Left ventricle myocardium inferior (tissue), 1 donor: ENCODE data around the gene GBP7. TPM values are rescaled to one million over a fixed set of nuclear protein-coding genes. Genes with fewer than 3 reads are reported as not detected.

Experiments used
- DNase-seq: peaks from one replicate; pipeline ENCODE4 v3.0.0-alpha.2; 2020
- H3K27ac ChIP-seq: fragments of 200-600 bp; replicated peaks from 2 replicates; pipeline ENCODE4 v1.8.0; 2021
- H3K27me3 ChIP-seq: fragments of 200-600 bp; 2 replicates; pipeline ENCODE4 v1.8.0; 2021; ENCODE audit warnings: low read depth
- H3K36me3 ChIP-seq: fragments of 200-600 bp; 2 replicates; pipeline ENCODE4 v1.8.0; 2021
- H3K4me1 ChIP-seq: fragments of 200-600 bp; 2 replicates; pipeline ENCODE4 v1.8.0; 2021
- H3K4me3 ChIP-seq: fragments of 200-600 bp; 2 replicates; pipeline ENCODE4 v1.8.0; 2021; ENCODE audit warnings: mild to moderate bottlenecking, moderate library complexity
- H3K9me3 ChIP-seq: fragments of 200-600 bp; replicated peaks from 2 replicates; pipeline ENCODE4 v1.8.0; 2021
- CTCF ChIP-seq: fragments of 200-600 bp; IDR thresholded peaks from 2 replicates; pipeline ENCODE4 v1.8.0; 2021; ENCODE audit warnings: antibody characterized with exemption, mild to moderate bottlenecking, borderline replicate concordance
- intact Hi-C: fragments of 100-400 bp; cut with micrococcal nuclease; formaldehyde crosslinking; loops from one replicate; pipeline ENCODE4 v1.11.0; 2022
- total RNA-seq: library from RNA; stranded (reverse); fragmentation: NEBNext Ultra II Directional; extraction: Animal tissue kit (Norgen Biotek cat#: 25700); gene quantifications from one replicate; pipeline ENCODE4 v1.2.1, GENCODE V29; 2021
- donor health status: DM: no; HTN: yes; CAD: no; lungs with severe emphysema.

Gene GBP7
- total RNA-seq, 1 donor from 2014 or later: 0.11 TPM

GRCh38 chr1:89104687-89105086 lies 71.1 kb downstream of the GBP7 start:
- no peak for TF ChIP-seq CTCF
- Histone ChIP-seq H3K27ac (no peak overlapping the region), H3K27me3 (no peaks in the 10 kb centered on the region), H3K9me3 (peaks cover 3% of the 10 kb centered on the region), H3K4me3 (no peak overlapping the region), H3K4me1 (no peaks in the 10 kb centered on the region), H3K36me3 (peaks cover 48% of the 10 kb centered on the region)
- intact Hi-C loops: no loop called here
- DNase-seq: no peak

GRCh38 chr1:89104147-89104546 lies 71.7 kb downstream of the GBP7 start:
- Histone ChIP-seq H3K27me3 (no peaks in the 10 kb centered on the region), H3K36me3 (peaks cover 42% of the 10 kb centered on the region), H3K4me1 (no peaks in the 10 kb centered on the region), H3K9me3 (peaks cover 3% of the 10 kb centered on the region), H3K27ac (no peak overlapping the region), H3K4me3 (no peak overlapping the region)
- intact Hi-C loops: no loop called here
- no peak for TF ChIP-seq CTCF
- no peak for DNase-seq

GRCh38 chr1:89102021-89102420 lies 73.8 kb downstream of the GBP7 start:
- no peak for DNase-seq
- Histone ChIP-seq H3K36me3 (peaks cover 23% of the 10 kb centered on the region), H3K4me1 (no peaks in the 10 kb centered on the region), H3K9me3 (peaks cover 3% of the 10 kb centered on the region), H3K27ac (no peak overlapping the region), H3K4me3 (no peak overlapping the region), H3K27me3 (no peaks in the 10 kb centered on the region)
- TF ChIP-seq CTCF: no peak
- intact Hi-C loops: no loop called here

GRCh38 chr1:89100412-89100811 lies 75.4 kb downstream of the GBP7 start:
- Histone ChIP-seq H3K27me3 (no peaks in the 10 kb centered on the region), H3K4me1 (no peaks in the 10 kb centered on the region), H3K36me3 (peaks cover 8% of the 10 kb centered on the region), H3K27ac (no peak overlapping the region), H3K4me3 (no peak overlapping the region), H3K9me3 (peaks cover 13% of the 10 kb centered on the region)
- DNase-seq: no peak
- intact Hi-C loops: no loop called here
- TF ChIP-seq CTCF: no peak

- intact Hi-C loops: no loop called here
- no peak overlapping the region for H3K27ac ChIP-seq
- H3K27me3 ChIP-seq: no peaks in the 10 kb centered on the region
- H3K36me3 ChIP-seq: no peaks in the 10 kb centered on the region
- no peak overlapping the region for H3K4me3 ChIP-seq
- TF ChIP-seq CTCF: no peak
- no peaks in the 10 kb centered on the region for H3K4me1 ChIP-seq
- DNase-seq: no peak
- peaks cover 11% of the 10 kb centered on the region for H3K9me3 ChIP-seq
Observed at GRCh38 chr1:89098857-89099256, 76.9 kb downstream of the GBP7 start.

- Histone ChIP-seq H3K4me3 (no peak overlapping the region), H3K27me3 (no peaks in the 10 kb centered on the region), H3K9me3 (peaks cover 11% of the 10 kb centered on the region), H3K4me1 (no peaks in the 10 kb centered on the region), H3K27ac (no peak overlapping the region), H3K36me3 (no peaks in the 10 kb centered on the region)
- no peak for DNase-seq
- intact Hi-C loops: no loop called here
- TF ChIP-seq CTCF: no peak
Observed at GRCh38 chr1:89095737-89096136, 80.1 kb downstream of the GBP7 start.
